ENCODE measurements around the gene CNDP1.

GRCh38 chr18:74489676-74490075 lies 44.6 kb upstream of the CNDP1 start:
- TF ChIP-seq CTCF (IDR thresholded peaks at IDR 0.05; ENCODE audit: low read depth, low read length, missing input control) = no peak
- TF ChIP-seq, protein P1, sequence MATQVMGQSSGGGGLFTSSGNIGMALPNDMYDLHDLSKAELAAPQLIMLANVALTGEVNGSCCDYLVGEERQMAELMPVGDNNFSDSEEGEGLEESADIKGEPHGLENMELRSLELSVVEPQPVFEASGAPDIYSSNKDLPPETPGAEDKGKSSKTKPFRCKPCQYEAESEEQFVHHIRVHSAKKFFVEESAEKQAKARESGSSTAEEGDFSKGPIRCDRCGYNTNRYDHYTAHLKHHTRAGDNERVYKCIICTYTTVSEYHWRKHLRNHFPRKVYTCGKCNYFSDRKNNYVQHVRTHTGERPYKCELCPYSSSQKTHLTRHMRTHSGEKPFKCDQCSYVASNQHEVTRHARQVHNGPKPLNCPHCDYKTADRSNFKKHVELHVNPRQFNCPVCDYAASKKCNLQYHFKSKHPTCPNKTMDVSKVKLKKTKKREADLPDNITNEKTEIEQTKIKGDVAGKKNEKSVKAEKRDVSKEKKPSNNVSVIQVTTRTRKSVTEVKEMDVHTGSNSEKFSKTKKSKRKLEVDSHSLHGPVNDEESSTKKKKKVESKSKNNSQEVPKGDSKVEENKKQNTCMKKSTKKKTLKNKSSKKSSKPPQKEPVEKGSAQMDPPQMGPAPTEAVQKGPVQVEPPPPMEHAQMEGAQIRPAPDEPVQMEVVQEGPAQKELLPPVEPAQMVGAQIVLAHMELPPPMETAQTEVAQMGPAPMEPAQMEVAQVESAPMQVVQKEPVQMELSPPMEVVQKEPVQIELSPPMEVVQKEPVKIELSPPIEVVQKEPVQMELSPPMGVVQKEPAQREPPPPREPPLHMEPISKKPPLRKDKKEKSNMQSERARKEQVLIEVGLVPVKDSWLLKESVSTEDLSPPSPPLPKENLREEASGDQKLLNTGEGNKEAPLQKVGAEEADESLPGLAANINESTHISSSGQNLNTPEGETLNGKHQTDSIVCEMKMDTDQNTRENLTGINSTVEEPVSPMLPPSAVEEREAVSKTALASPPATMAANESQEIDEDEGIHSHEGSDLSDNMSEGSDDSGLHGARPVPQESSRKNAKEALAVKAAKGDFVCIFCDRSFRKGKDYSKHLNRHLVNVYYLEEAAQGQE (IDR thresholded peaks at IDR 0.05) = no peak
- TF ChIP-seq FOXA1 (IDR thresholded peaks at IDR 0.05) = no peak
- TF ChIP-seq MAX (IDR thresholded peaks at IDR 0.05) = no peak
- TF ChIP-seq RAD21 (IDR thresholded peaks at IDR 0.05) = no peak
- no peak for TF ChIP-seq YY1 (IDR thresholded peaks at IDR 0.05)
- TF ChIP-seq JUND (IDR thresholded peaks at IDR 0.05) = no peak
- TF ChIP-seq ATF3 (IDR thresholded peaks at IDR 0.05) = no peak
- no peak for TF ChIP-seq SP1 (IDR thresholded peaks at IDR 0.05)
- no peak for TF ChIP-seq EGR1 (IDR thresholded peaks at IDR 0.05; ENCODE audit: low read depth in 2 of 2)
- no peak for TF ChIP-seq TAF1 (conservative IDR thresholded peaks at IDR 0.05)
- no peak for TF ChIP-seq NR2F2 (IDR thresholded peaks at IDR 0.05)
- TF ChIP-seq RXRA (IDR thresholded peaks at IDR 0.05) = no peak
